GM12878 (cell line): ENCODE data around the gene NOS1AP. TPM values are rescaled to one million over a fixed set of nuclear protein-coding genes. Genes with fewer than 3 reads are reported as not detected.

Source experiments
- ATAC-seq: fragments of 200-7000 bp; cut with Tn5 transposase; 3 replicates; pipeline ENCODE4 v1.9.1; 2020; ENCODE audit warnings: mild to moderate bottlenecking, moderate library complexity
- BruUV-seq: library from RNA; stranded (reverse); fragments of 400-500 nt; replicated peaks from 2 replicates; lab custom pipeline; 2021; lab: Mats Ljungman, UMichigan
- CTCF ChIA-PET: fragments of 300-600 bp; sonication (Branson Sonifier 250); formaldehyde crosslinking; extraction: SDS; loops from one replicate; lab custom pipeline; 2021; ENCODE audit warnings: inconsistent platforms; lab: Yijun Ruan, JAX
- POLR2A ChIA-PET: fragments of 350-600 bp; formaldehyde crosslinking; extraction: SDS; loops from one replicate; lab custom pipeline; 2021; ENCODE audit warnings: inconsistent platforms; lab: Charles Lee
- RAD21 ChIA-PET: fragments of 300-600 bp; sonication (Branson Sonifier 250); formaldehyde crosslinking; loops from one replicate; lab custom pipeline; 2023; ENCODE audit warnings: antibody characterized with exemption; ENCODE audit not compliant: unreplicated experiment; lab: Charles Lee
- SMC1A ChIA-PET: fragments of 300-600 bp; sonication (Branson Sonifier 250); formaldehyde crosslinking; loops from one replicate; lab custom pipeline; 2023; ENCODE audit not compliant: unreplicated experiment, uncharacterized antibody; lab: Charles Lee
- DNase-seq: peaks from one replicate; pipeline ENCODE4 v3.0.0-alpha.2; 2011; ENCODE audit warnings: low read depth, low spot score
- FAIRE-seq: peaks from 3 replicates; lab custom pipeline; 2011; peaks lifted over from hg19 to GRCh38; lab: Jason Lieb, UNC
- H2AFZ ChIP-seq: 2 replicates; pipeline ENCODE4 v1.6.0; 2011; ENCODE audit warnings: low read depth, low read length, control low read depth; ENCODE audit not compliant: control insufficient read depth
- H3K27ac ChIP-seq: 2 replicates; pipeline ENCODE4 v1.5.1; 2011; ENCODE audit warnings: control low read depth; ENCODE audit not compliant: control insufficient read depth, insufficient read depth
- H3K27me3 ChIP-seq, 2 experiments: replicated peaks in 1 of 2; 2 replicates each; pipeline versions ENCODE4 v1.6.0 to v1.6.1; 2011; ENCODE audit warnings: low read length in 1 of 2; ENCODE audit not compliant: control insufficient read depth in 2 of 2, insufficient read depth in 2 of 2
- H3K36me3 ChIP-seq, 2 experiments: 2 replicates each; pipeline ENCODE4 v1.5.1; 2011; ENCODE audit warnings: low read length in 1 of 2; ENCODE audit not compliant: control insufficient read depth in 2 of 2, insufficient read depth in 2 of 2
- H3K4me1 ChIP-seq: 2 replicates; pipeline ENCODE4 v1.6.1; 2011; ENCODE audit warnings: mild to moderate bottlenecking, low read length, moderate library complexity, mixed read lengths; ENCODE audit not compliant: control insufficient read depth, insufficient read depth
- H3K4me2 ChIP-seq: 2 replicates; pipeline ENCODE4 v1.6.0; 2011; ENCODE audit warnings: control low read depth; ENCODE audit not compliant: control insufficient read depth, insufficient read depth
- H3K4me3 ChIP-seq: fragments of 200-600 bp; sonication (generic); 2 replicates; pipeline ENCODE4 v1.5.1; 2016
- H3K79me2 ChIP-seq: 2 replicates; pipeline ENCODE4 v1.6.0; 2011; ENCODE audit warnings: low read length; ENCODE audit not compliant: control insufficient read depth, insufficient read depth
- H3K9ac ChIP-seq: 2 replicates; pipeline ENCODE4 v1.8.0; 2011; ENCODE audit warnings: low read length, control low read depth, mixed read lengths; ENCODE audit not compliant: control insufficient read depth, insufficient read depth
- H3K9me3 ChIP-seq: replicated peaks from 3 replicates; pipeline ENCODE4 v1.5.1; 2011; ENCODE audit warnings: mild to moderate bottlenecking, low read length; ENCODE audit not compliant: control insufficient read depth, insufficient read depth
- H4K20me1 ChIP-seq: 2 replicates; pipeline ENCODE4 v1.6.0; 2011; ENCODE audit not compliant: control insufficient read depth, insufficient read depth
- CTCF ChIP-seq, 3 experiments: IDR thresholded peaks in 2 of 3; conservative IDR thresholded peaks in 1 of 3; 2 replicates each; pipeline ENCODE4 v1.5.1; 2011; ENCODE audit warnings: low read depth in 3 of 3, low read length in 3 of 3, mild to moderate bottlenecking in 3 of 3, control low read depth in 2 of 3, moderate library complexity in 2 of 3, inconsistent platforms in 1 of 3, mixed read lengths in 1 of 3; ENCODE audit not compliant: control insufficient read depth in 2 of 3, insufficient read depth in 1 of 3; ENCODE audit errors: extremely low read depth in 1 of 3
- E2F8 ChIP-seq: fragments of 450-650 bp; IDR thresholded peaks from 2 replicates; pipeline ENCODE4 v1.6.1; 2018; ENCODE audit warnings: mild to moderate bottlenecking, low read depth, moderate library complexity; ENCODE audit not compliant: partially characterized antibody
- EGR1 ChIP-seq, 2 experiments: IDR thresholded peaks; 1 replicate in 1 of 2; 2 replicates in 1 of 2; pipeline ENCODE4 v1.6.1; 2011 to 2012; ENCODE audit warnings: low read depth in 2 of 2, low read length in 2 of 2, borderline replicate concordance in 1 of 2, mild to moderate bottlenecking in 1 of 2, moderate library complexity in 1 of 2
- HDAC6 ChIP-seq: fragments of 200-600 bp; sonication (generic); IDR thresholded peaks from one replicate; pipeline ENCODE4 v1.8.0; 2017; ENCODE audit warnings: antibody characterized with exemption; ENCODE audit not compliant: unreplicated experiment
- IKZF2 ChIP-seq, 2 experiments: fragments of 450-650 bp; IDR thresholded peaks; 2 replicates each; pipeline ENCODE4 v1.6.1; 2017; ENCODE audit warnings: mild to moderate bottlenecking in 2 of 2, moderate library complexity in 2 of 2
- KAT2A ChIP-seq: conservative IDR thresholded peaks from 2 replicates; pipeline ENCODE4 v1.6.1; 2011; ENCODE audit warnings: low read depth, low read length; ENCODE audit not compliant: control insufficient read depth
- MLLT1 ChIP-seq: fragments of 450-650 bp; IDR thresholded peaks from 2 replicates; pipeline ENCODE4 v1.6.1; 2016; ENCODE audit warnings: mild to moderate bottlenecking
- MTA3 ChIP-seq: IDR thresholded peaks from 2 replicates; pipeline ENCODE4 v1.6.1; 2012; ENCODE audit warnings: low read length, inconsistent platforms, borderline replicate concordance
- PBX3 ChIP-seq: IDR thresholded peaks from 2 replicates; pipeline ENCODE4 v1.6.1; 2011; ENCODE audit warnings: mild to moderate bottlenecking, low read depth, low read length, moderate library complexity; ENCODE audit not compliant: insufficient replicate concordance
- POU2F2 ChIP-seq: IDR thresholded peaks from 3 replicates; pipeline ENCODE4 v1.6.1; 2011; ENCODE audit warnings: low read depth, mild to moderate bottlenecking, low read length, borderline replicate concordance
- RFX5 ChIP-seq: IDR thresholded peaks from 2 replicates; pipeline ENCODE4 v1.6.1; 2011; ENCODE audit warnings: low read depth, low read length, improper control_type of control experiment
- ZNF24 ChIP-seq: fragments of 450-650 bp; IDR thresholded peaks from 2 replicates; pipeline ENCODE4 v1.6.1; 2017; ENCODE audit warnings: antibody characterized with exemption, mild to moderate bottlenecking
- ZNF274 ChIP-seq: IDR thresholded peaks from one replicate; pipeline ENCODE4 v1.8.0; 2011; ENCODE audit not compliant: insufficient read length, insufficient read depth
- WGBS: methylation state at CpG from one replicate; pipeline ENCODE4 v1.1.6; 2016; ENCODE audit warnings: low lambda C conversion rate; ENCODE audit not compliant: insufficient replicate concordance, insufficient coverage; ENCODE audit errors: missing lambda C conversion rate; 5-methylcytosine and 5-hydroxymethylcytosine counted together
- in situ Hi-C: fragments of 300-500 bp; cut with MboI; formaldehyde crosslinking; loops from 9 replicates; pipeline ENCODE4 v1.14.3; 2018; ENCODE audit warnings: mixed read lengths
- intact Hi-C: fragments of 100-400 bp; cut with micrococcal nuclease; formaldehyde crosslinking; loops from one replicate; pipeline ENCODE4 v1.14.2; 2022; ENCODE audit not compliant: unreplicated experiment
- polyA plus RNA-seq, 11 experiments: library from polyadenylated mRNA; depleted of rRNA in 4 of 11; unstranded in 6 of 11; stranded (reverse) in 5 of 11; fragments of >200 nt; fragmentation: Nextera tagmentation in 4 of 11; fragmentation: Illumina TruSeq in 1 of 11; extraction: Ambion mirVana in 4 of 11; extraction: Trizol in 1 of 11; gene quantifications; 1 replicate in 1 of 11; 2 replicates in 10 of 11; pipeline versions ENCODE4 v1.2.1 to v1.2.3, GENCODE V29; 2011 to 2016; ENCODE audit warnings: inconsistent platforms in 2 of 11, missing spikeins in 2 of 11, low read depth in 1 of 11
- total RNA-seq, 4 experiments: library from RNA; depleted of rRNA in 3 of 4; stranded (reverse); fragments of >200 nt in 3 of 4; fragmentation: Illumina TruSeq in 1 of 4; extraction: Trizol in 1 of 4; gene quantifications; 2 replicates each; pipeline versions ENCODE4 v1.2.1 to v1.2.3, GENCODE V29; 2013 to 2021

The NOS1AP gene
- total and polyA plus RNA-seq, 10 of the 15 experiments (the other 5 are each of a cell fraction or from before 2014, with no cell fraction given) = 0.03 to 0.15 TPM; not detected in 8

- ChIA-PET POLR2A (no interaction called here), SMC1A (no interaction called here), CTCF (no interaction called here), RAD21 (no interaction called here)
- Histone ChIP-seq H3K4me1 (no peaks in the 10 kb centered on the region), H3K9ac (no peak overlapping the region), H3K4me3 (no peak overlapping the region), H3K36me3 (no peaks in the 10 kb centered on the region), H3K4me2 (no peak overlapping the region), H3K27me3 (no peaks in the 10 kb centered on the region; a peak in 1 of 4 replicates), H2AFZ (no peak overlapping the region), H3K79me2 (no peaks in the 10 kb centered on the region), H3K9me3 (no peaks in the 10 kb centered on the region), H3K27ac (no peak overlapping the region), H4K20me1 (no peaks in the 10 kb centered on the region)
- no peak for DNase-seq
- BruUV-seq = no TSS peak
- FAIRE-seq = no peak
- WGBS = 23% methylated on average over 5 of the region's 5 CpGs
- in situ Hi-C loops (no loop called here), intact Hi-C loops (no loop called here)
- TF ChIP-seq POU2F2 = no peak
- no peak for TF ChIP-seq ZNF274
- no peak for TF ChIP-seq MTA3
- TF ChIP-seq KAT2A = no peak
- TF ChIP-seq HDAC6 = no peak
- no peak for TF ChIP-seq ZNF24
- no peak for TF ChIP-seq MLLT1
- no peak for TF ChIP-seq IKZF2 (IDR thresholded peaks at IDR 0.05)
- no peak for TF ChIP-seq E2F8
- no peak for TF ChIP-seq PBX3
- no peak for TF ChIP-seq RFX5
- TF ChIP-seq CTCF (IDR thresholded peaks at IDR 0.05 in 2 of 3, conservative IDR thresholded peaks at IDR 0.05 in 1 of 3; ENCODE audit: control insufficient read depth in 2 of 3, extremely low read depth in 1 of 3, insufficient read depth in 1 of 3, low read depth in 3 of 3, low read length in 3 of 3) = no peak
- no peak for TF ChIP-seq EGR1 (IDR thresholded peaks at IDR 0.05; ENCODE audit: borderline replicate concordance in 1 of 2, low read depth in 2 of 2, low read length in 2 of 2)
- ATAC-seq = no peak
Observed at GRCh38 chr1:162200096-162200847, 130.8 kb downstream of the NOS1AP start.
